ENCODE data around the gene ALDH9A1. TPM values are rescaled to one million over a fixed set of nuclear protein-coding genes. Genes with fewer than 3 reads are reported as not detected.

Gene ALDH9A1
- total RNA-seq, 6 experiments from 2014 or later: 69.7 to 139 (median 93.8) TPM

DNA sequence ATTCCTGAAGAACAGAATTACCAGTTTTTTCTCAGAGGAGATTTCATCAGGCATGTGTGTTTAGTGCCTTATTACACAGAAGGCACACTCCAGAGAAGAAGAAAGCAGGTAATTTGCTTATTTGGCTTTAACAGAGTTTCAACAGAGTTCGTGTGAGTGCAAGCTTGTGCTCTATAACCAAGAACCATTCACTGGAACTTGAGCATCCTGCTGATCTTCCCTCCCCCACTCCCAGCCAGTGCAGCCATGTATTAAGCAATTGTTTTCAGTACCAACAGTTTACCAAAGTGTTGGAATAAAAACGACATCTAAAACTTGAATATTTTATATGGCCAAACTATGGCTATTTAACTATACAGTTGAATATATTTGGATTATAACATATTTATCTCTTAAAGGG is 63.0 kb downstream of the ALDH9A1 start:
- ATAC-seq: no peak
- intact Hi-C loops (cut with DNase I): no loop called here
- no peaks in the 10 kb centered on the region for H3K36me3 ChIP-seq
- WGBS (ENCODE audit: insufficient coverage, low coverage, low lambda C conversion rate, missing lambda C conversion rate): 31% methylated on average over 2 of the region's 2 CpGs
- H3K27me3 ChIP-seq: no peaks in the 10 kb centered on the region
- H3K4me1 ChIP-seq: peaks cover 0 to 60% (median 28%) of the 10 kb centered on the region in 4 donors
- DNase-seq: no peak
- peak overlapping the region in 1 of 3 donors; percentile 21 for H3K27ac ChIP-seq
- H3K9me3 ChIP-seq: no peaks in the 10 kb centered on the region
- H3K4me3 ChIP-seq: no peak overlapping the region
- TF ChIP-seq CTCF (IDR thresholded peaks at IDR 0.05) (no peak), POLR2A (IDR thresholded peaks at IDR 0.05) (no peak)

DNA sequence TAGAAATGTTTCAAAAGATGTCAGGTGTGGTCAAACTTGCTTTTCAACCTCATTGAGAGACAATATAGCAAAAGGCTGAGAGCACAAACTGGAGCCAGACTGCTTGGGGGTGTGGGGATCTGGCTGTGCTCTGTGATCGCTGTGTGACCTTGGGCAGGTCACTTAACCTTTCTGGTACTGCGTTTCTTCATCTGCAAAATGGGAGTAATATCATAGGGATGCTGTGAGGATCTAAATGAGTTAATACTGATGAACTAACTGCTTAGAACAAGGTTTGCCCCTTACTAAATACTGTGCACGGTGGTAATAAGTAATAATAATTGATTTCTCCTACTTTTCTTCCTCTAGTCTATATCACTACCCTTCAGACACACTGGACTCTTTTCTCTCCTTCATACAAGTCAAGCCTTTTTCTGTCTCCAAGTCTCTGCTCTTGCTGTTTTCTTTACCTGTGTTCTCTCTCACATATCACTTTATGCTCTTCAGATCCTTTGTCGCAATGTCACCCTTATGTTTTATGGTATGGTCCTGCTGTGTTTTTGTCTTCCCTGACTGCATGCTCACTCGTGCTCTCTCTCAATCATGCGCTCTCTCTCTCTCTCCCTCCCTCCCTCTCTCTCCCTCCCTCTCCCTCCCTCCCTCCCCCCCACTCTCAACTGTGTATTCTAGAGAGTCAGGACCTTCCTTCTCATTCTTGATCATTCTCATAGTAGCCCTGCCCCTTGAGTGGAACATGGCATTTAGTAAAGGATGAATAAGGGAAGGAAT is 64.0 kb downstream of the ALDH9A1 start:
- TF ChIP-seq POLR2A (IDR thresholded peaks at IDR 0.05): no peak
- TF ChIP-seq CTCF (IDR thresholded peaks at IDR 0.05): no peak
- H3K4me3 ChIP-seq: no peak overlapping the region
- DNase-seq (no peak), ATAC-seq (no peak)
- no peak overlapping the region for H3K27ac ChIP-seq
- H3K27me3 ChIP-seq: no peaks in the 10 kb centered on the region
- intact Hi-C loops (cut with DNase I): no loop called here
- 73% methylated on average over 5 of the region's 6 CpGs for WGBS (ENCODE audit: insufficient coverage, low coverage, low lambda C conversion rate, missing lambda C conversion rate)
- H3K4me1 ChIP-seq: peaks cover 0 to 64% (median 28%) of the 10 kb centered on the region in 4 donors
- no peaks in the 10 kb centered on the region for H3K36me3 ChIP-seq
- H3K9me3 ChIP-seq: no peaks in the 10 kb centered on the region

DNA sequence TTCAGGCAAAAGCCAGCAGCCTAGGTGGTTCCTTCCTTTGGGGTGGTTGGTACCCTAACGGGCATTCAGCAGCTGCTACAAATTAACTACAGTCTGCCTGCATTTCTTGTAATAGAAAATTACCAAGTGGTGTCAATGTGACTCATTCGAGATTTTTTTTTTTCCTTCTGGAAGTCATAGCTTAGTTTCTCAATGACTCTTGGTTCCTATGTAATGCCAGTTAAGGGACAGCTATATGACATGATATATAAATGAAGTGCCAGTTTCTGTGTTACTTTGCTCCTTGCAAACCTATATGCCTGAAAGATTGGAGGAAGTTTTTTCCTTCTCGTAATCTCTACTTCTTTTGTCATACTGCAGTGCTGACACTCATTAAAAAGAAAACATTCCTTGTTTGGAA is 64.7 kb downstream of the ALDH9A1 start:
- Histone ChIP-seq H3K27me3 (no peaks in the 10 kb centered on the region), H3K9me3 (no peaks in the 10 kb centered on the region), H3K4me1 (peaks cover 0 to 62% (median 27%) of the 10 kb centered on the region in 4 donors), H3K4me3 (no peak overlapping the region), H3K27ac (no peak overlapping the region), H3K36me3 (no peaks in the 10 kb centered on the region)
- ATAC-seq: no peak
- intact Hi-C loops (cut with DNase I): no loop called here
- DNase-seq: no peak
- TF ChIP-seq POLR2A (IDR thresholded peaks at IDR 0.05): no peak
- no peak for TF ChIP-seq CTCF (IDR thresholded peaks at IDR 0.05)
- 34% methylated on average over 2 of the region's 3 CpGs for WGBS (ENCODE audit: insufficient coverage, low coverage, low lambda C conversion rate, missing lambda C conversion rate)

DNA sequence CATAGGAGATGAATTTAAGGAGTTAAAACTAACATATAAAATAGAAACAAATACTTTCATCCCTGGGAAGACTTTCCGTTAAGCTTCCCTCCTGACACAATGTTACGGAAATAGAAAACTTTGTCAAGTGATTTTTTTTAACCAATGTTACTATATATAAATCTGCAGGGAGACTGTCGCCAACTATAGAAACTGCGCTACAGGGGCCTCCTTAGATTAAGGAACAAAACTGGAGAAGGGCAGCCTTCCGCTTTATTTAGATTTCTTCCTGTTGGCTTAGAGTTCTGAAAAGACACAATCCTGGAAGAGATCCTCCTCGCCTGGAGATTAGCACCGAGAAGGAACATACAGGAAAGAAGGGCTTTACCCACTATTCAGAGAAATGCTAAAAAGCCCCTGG is 65.9 kb downstream of the ALDH9A1 start:
- no peak for TF ChIP-seq POLR2A (IDR thresholded peaks at IDR 0.05)
- TF ChIP-seq CTCF (IDR thresholded peaks at IDR 0.05): no peak
- Histone ChIP-seq H3K4me3 (peak overlapping the region in 2 of 3 donors; percentile 84 to 89), H3K27ac (peak overlapping the region; percentile 85 to 90 (median 85)), H3K36me3 (no peaks in the 10 kb centered on the region), H3K9me3 (no peaks in the 10 kb centered on the region), H3K27me3 (no peaks in the 10 kb centered on the region), H3K4me1 (peaks cover 0 to 51% (median 23%) of the 10 kb centered on the region in 4 donors)
- no peak for ATAC-seq
- DNase-seq: no peak
- intact Hi-C loops (cut with DNase I): no loop called here
- 51% methylated on average over 7 of the region's 7 CpGs for WGBS (ENCODE audit: insufficient coverage, low coverage, low lambda C conversion rate, missing lambda C conversion rate)
